Measurements from ENCODE around the gene SHB. TPM values are rescaled to one million over a fixed set of nuclear protein-coding genes. Genes with fewer than 3 reads are reported as not detected.
"Not testable (repeated sequence)": the region's sequence is repeated elsewhere in the genome, so short reads cannot be mapped to it uniquely, and the experiment has no call there.

The SHB gene
- total RNA-seq, 1 experiment from 2014 or later: 12.2 TPM

DNA sequence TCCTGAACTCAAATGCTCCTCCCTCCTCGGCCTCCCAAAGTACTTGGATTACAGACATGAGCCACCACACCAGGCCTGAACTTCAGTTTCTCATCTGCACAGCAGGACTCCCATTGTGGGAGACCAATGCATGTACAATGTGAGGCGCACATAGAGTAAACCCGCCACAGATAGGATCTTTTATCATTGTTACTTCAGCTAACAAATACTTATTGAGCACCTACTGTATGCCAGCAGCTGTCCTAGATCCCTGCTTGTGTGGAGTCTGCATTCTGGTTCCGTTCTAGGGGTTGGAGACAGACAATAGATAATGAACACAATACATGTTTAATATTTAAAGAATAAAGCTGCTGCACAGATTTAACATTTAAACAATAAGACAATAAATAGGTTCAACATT lies 158.8 kb downstream of the SHB start:
- Mint-ChIP-seq H3K4me1 (peaks cover 4% of the 10 kb centered on the region), H3K4me3 (no peak overlapping the region), H3K27ac (no peak overlapping the region), H3K36me3 (no peaks in the 10 kb centered on the region), H3K9me3 (no peaks in the 10 kb centered on the region), H3K27me3 (ENCODE audit: low read depth) (peaks cover 4% of the 10 kb centered on the region; the same call in 1 of the 2 replicates)
- CTCF ChIA-PET: interaction anchor here (1.6 to 2.1 kb wide), 2 partner anchors 176 to 354 kb away, joined by 4 to 7 read pairs; no protein-coding TSS in a partner anchor
- ATAC-seq: no peak
- POLR2A ChIA-PET: no interaction called here
- TF ChIP-seq TP53 (CRISPR knock-in tag; IDR thresholded peaks at IDR 0.05) (no peak), ZNF671 (CRISPR knock-in tag; IDR thresholded peaks at IDR 0.05) (no peak), PRRX2 (CRISPR knock-in tag; IDR thresholded peaks at IDR 0.05) (no peak), OVOL2 (CRISPR knock-in tag; IDR thresholded peaks at IDR 0.05; ENCODE audit: borderline replicate concordance) (no peak), IRF2 (CRISPR knock-in tag; IDR thresholded peaks at IDR 0.05; ENCODE audit: borderline replicate concordance, low read depth) (no peak), ZNF121 (CRISPR knock-in tag; IDR thresholded peaks at IDR 0.05) (no peak), TEAD1 (CRISPR knock-in tag; IDR thresholded peaks at IDR 0.05) (no peak), ZNF396 (CRISPR knock-in tag; IDR thresholded peaks at IDR 0.05; ENCODE audit: borderline replicate concordance) (no peak), CBFB (CRISPR knock-in tag; IDR thresholded peaks at IDR 0.05; ENCODE audit: low read depth) (no peak), CREM (CRISPR knock-in tag; IDR thresholded peaks at IDR 0.05) (no peak)
- TF ChIP-seq, protein P1, sequence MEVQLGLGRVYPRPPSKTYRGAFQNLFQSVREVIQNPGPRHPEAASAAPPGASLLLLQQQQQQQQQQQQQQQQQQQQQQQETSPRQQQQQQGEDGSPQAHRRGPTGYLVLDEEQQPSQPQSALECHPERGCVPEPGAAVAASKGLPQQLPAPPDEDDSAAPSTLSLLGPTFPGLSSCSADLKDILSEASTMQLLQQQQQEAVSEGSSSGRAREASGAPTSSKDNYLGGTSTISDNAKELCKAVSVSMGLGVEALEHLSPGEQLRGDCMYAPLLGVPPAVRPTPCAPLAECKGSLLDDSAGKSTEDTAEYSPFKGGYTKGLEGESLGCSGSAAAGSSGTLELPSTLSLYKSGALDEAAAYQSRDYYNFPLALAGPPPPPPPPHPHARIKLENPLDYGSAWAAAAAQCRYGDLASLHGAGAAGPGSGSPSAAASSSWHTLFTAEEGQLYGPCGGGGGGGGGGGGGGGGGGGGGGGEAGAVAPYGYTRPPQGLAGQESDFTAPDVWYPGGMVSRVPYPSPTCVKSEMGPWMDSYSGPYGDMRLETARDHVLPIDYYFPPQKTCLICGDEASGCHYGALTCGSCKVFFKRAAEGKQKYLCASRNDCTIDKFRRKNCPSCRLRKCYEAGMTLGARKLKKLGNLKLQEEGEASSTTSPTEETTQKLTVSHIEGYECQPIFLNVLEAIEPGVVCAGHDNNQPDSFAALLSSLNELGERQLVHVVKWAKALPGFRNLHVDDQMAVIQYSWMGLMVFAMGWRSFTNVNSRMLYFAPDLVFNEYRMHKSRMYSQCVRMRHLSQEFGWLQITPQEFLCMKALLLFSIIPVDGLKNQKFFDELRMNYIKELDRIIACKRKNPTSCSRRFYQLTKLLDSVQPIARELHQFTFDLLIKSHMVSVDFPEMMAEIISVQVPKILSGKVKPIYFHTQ (CRISPR knock-in tag; IDR thresholded peaks at IDR 0.05): no peak
- TF ChIP-seq, protein P2, sequence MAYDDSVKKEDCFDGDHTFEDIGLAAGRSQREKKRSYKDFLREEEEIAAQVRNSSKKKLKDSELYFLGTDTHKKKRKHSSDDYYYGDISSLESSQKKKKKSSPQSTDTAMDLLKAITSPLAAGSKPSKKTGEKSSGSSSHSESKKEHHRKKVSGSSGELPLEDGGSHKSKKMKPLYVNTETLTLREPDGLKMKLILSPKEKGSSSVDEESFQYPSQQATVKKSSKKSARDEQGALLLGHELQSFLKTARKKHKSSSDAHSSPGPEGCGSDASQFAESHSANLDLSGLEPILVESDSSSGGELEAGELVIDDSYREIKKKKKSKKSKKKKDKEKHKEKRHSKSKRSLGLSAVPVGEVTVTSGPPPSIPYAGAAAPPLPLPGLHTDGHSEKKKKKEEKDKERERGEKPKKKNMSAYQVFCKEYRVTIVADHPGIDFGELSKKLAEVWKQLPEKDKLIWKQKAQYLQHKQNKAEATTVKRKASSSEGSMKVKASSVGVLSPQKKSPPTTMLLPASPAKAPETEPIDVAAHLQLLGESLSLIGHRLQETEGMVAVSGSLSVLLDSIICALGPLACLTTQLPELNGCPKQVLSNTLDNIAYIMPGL (CRISPR knock-in tag; IDR thresholded peaks at IDR 0.05): no peak
- TF ChIP-seq, protein P3, sequence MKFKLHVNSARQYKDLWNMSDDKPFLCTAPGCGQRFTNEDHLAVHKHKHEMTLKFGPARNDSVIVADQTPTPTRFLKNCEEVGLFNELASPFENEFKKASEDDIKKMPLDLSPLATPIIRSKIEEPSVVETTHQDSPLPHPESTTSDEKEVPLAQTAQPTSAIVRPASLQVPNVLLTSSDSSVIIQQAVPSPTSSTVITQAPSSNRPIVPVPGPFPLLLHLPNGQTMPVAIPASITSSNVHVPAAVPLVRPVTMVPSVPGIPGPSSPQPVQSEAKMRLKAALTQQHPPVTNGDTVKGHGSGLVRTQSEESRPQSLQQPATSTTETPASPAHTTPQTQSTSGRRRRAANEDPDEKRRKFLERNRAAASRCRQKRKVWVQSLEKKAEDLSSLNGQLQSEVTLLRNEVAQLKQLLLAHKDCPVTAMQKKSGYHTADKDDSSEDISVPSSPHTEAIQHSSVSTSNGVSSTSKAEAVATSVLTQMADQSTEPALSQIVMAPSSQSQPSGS (CRISPR knock-in tag; IDR thresholded peaks at IDR 0.05; ENCODE audit: borderline replicate concordance, low read depth): no peak
- TF ChIP-seq, protein P4, sequence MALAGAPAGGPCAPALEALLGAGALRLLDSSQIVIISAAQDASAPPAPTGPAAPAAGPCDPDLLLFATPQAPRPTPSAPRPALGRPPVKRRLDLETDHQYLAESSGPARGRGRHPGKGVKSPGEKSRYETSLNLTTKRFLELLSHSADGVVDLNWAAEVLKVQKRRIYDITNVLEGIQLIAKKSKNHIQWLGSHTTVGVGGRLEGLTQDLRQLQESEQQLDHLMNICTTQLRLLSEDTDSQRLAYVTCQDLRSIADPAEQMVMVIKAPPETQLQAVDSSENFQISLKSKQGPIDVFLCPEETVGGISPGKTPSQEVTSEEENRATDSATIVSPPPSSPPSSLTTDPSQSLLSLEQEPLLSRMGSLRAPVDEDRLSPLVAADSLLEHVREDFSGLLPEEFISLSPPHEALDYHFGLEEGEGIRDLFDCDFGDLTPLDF (CRISPR knock-in tag; IDR thresholded peaks at IDR 0.05): no peak
- TF ChIP-seq, protein P5, sequence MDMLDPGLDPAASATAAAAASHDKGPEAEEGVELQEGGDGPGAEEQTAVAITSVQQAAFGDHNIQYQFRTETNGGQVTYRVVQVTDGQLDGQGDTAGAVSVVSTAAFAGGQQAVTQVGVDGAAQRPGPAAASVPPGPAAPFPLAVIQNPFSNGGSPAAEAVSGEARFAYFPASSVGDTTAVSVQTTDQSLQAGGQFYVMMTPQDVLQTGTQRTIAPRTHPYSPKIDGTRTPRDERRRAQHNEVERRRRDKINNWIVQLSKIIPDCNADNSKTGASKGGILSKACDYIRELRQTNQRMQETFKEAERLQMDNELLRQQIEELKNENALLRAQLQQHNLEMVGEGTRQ (CRISPR knock-in tag; IDR thresholded peaks at IDR 0.05): no peak
- DNase-seq (ENCODE audit: low spot score): no peak

DNA sequence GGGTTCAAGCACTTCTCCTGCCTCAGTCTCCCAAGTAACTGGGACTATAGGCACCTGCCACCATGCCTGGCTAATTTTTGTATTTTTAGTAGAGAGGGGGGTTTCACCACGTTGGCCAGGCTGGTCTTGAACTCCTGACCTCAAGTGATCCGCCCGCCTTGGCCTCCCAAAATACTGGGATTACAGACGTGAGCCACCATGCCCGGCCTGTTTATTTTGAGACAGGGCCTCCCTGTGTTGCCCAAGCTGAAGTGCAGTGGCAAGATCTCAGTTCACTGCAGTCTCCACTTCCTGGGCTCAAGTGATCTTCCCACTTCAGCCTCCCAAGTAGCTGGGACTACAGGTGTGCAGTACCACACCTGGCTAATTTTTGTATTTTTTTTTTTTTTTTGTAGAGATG lies 159.2 kb downstream of the SHB start:
- H3K27me3 Mint-ChIP-seq (ENCODE audit: low read depth); H3K9me3 Mint-ChIP-seq; H3K4me3 Mint-ChIP-seq; POLR2A ChIA-PET; DNase-seq (ENCODE audit: low spot score); ATAC-seq; H3K36me3 Mint-ChIP-seq; H3K27ac Mint-ChIP-seq; H3K4me1 Mint-ChIP-seq: not testable (repeated sequence)
- CTCF ChIA-PET: interaction anchor here (1.3 to 1.6 kb wide), 2 partner anchors 177 to 178 kb away, joined by 4 read pairs; no protein-coding TSS in a partner anchor

DNA sequence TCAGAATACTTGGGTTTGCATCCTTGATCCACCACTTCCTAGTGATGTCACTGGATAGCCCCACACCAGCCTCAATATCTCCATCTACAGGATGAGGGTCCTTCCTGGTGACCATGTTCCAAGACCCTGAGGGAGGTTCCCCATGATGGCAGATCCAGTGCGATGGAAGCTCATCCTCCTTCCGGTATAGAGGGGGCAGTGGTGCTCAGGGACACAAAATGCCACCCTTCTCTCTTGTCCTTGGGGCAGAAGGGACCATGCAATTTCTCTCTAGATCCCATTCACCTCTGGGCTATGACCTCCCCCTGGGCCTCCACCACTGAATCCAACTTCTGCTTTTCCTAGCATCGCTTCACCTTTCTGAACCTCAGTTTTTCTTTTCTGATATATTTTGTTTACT lies 159.7 kb downstream of the SHB start:
- Mint-ChIP-seq H3K36me3 (no peaks in the 10 kb centered on the region), H3K9me3 (no peaks in the 10 kb centered on the region), H3K4me3 (no peak overlapping the region), H3K27ac (no peak overlapping the region), H3K27me3 (ENCODE audit: low read depth) (peaks cover 8% of the 10 kb centered on the region; the same call in 1 of the 2 replicates), H3K4me1 (peaks cover 13% of the 10 kb centered on the region)
- ChIA-PET CTCF (interaction anchor here (1.3 kb wide), 1 partner anchor 178 kb away, joined by 4 read pairs; no protein-coding TSS in a partner anchor), POLR2A (no interaction called here)
- no peak for DNase-seq (ENCODE audit: low spot score)
- TF ChIP-seq, protein P6, sequence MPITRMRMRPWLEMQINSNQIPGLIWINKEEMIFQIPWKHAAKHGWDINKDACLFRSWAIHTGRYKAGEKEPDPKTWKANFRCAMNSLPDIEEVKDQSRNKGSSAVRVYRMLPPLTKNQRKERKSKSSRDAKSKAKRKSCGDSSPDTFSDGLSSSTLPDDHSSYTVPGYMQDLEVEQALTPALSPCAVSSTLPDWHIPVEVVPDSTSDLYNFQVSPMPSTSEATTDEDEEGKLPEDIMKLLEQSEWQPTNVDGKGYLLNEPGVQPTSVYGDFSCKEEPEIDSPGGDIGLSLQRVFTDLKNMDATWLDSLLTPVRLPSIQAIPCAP (CRISPR knock-in tag; IDR thresholded peaks at IDR 0.05): no peak
- TF ChIP-seq RORB (CRISPR knock-in tag; IDR thresholded peaks at IDR 0.05): no peak
- no peak for TF ChIP-seq SMAD3 (CRISPR knock-in tag; IDR thresholded peaks at IDR 0.05; ENCODE audit: borderline replicate concordance)
- ATAC-seq: no peak

Data from WTC11 (cell line).